ENCODE measurements around the gene CUX1.

DNA sequence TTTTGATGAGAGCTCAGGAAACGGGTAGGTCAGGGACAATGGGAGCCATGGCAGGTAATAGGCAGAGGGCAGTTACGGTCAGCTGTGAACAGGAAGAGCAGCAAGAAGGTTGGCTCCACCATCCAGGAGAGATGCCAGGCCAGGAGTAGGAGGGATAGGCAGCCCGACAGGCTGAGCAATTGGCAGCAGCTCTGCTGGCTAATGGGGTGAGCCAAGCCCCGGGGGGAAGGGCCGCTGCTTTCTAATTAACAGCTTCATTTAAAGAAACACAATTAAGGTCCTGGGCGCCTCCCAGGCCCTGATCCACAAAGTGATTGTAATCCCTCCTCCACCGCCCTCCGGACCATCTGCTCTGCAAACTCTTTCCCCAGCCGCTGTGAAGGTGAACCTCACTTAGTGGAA, 493.0 kb downstream of the CUX1 start:
- TF ChIP-seq, protein P1, sequence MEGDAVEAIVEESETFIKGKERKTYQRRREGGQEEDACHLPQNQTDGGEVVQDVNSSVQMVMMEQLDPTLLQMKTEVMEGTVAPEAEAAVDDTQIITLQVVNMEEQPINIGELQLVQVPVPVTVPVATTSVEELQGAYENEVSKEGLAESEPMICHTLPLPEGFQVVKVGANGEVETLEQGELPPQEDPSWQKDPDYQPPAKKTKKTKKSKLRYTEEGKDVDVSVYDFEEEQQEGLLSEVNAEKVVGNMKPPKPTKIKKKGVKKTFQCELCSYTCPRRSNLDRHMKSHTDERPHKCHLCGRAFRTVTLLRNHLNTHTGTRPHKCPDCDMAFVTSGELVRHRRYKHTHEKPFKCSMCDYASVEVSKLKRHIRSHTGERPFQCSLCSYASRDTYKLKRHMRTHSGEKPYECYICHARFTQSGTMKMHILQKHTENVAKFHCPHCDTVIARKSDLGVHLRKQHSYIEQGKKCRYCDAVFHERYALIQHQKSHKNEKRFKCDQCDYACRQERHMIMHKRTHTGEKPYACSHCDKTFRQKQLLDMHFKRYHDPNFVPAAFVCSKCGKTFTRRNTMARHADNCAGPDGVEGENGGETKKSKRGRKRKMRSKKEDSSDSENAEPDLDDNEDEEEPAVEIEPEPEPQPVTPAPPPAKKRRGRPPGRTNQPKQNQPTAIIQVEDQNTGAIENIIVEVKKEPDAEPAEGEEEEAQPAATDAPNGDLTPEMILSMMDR (IDR thresholded peaks at IDR 0.05) = no peak
- TF ChIP-seq POLR2A (IDR thresholded peaks at IDR 0.05) = no peak

Measured in breast epithelium (tissue), 3 donors.